ENCODE results near the gene PTPRM. TPM values are rescaled to one million over a fixed set of nuclear protein-coding genes. Genes with fewer than 3 reads are reported as not detected.

The PTPRM gene
- polyA plus RNA-seq, 1 of the 3 experiments (the other 2 are of a cell fraction), result 16.0 TPM

GRCh38 chr18:7900091-7900490, 333.0 kb downstream of the PTPRM start:
- H3K79me2 ChIP-seq (ENCODE audit: insufficient read depth), result no peaks in the 10 kb centered on the region
- no peak for DNase-seq
- no peaks in the 10 kb centered on the region for H3K9me3 ChIP-seq
- no peak overlapping the region for H3K27ac ChIP-seq (ENCODE audit: low read depth in 2 of 2, low read length in 1 of 2)
- H4K20me1 ChIP-seq (ENCODE audit: insufficient read depth), result no peaks in the 10 kb centered on the region
- TF ChIP-seq IRF3 (IDR thresholded peaks at IDR 0.05; ENCODE audit: low read depth, low read length) (no peak), POLR2AphosphoS5 (IDR thresholded peaks at IDR 0.05; ENCODE audit: low read depth, low read length) (no peak), FOSL2 (IDR thresholded peaks at IDR 0.05; ENCODE audit: borderline replicate concordance, low read depth) (no peak), SIN3A (IDR thresholded peaks at IDR 0.05; ENCODE audit: borderline replicate concordance, low read depth, low read length) (no peak), NFIC (IDR thresholded peaks at IDR 0.05; ENCODE audit: borderline replicate concordance) (no peak), RCOR1 (IDR thresholded peaks at IDR 0.05; ENCODE audit: low read length) (no peak), MAX (IDR thresholded peaks at IDR 0.05; ENCODE audit: low read depth) (no peak), ELF1 (IDR thresholded peaks at IDR 0.05) (no peak), SMC3 (IDR thresholded peaks at IDR 0.05; ENCODE audit: low read depth, low read length) (no peak), USF1 (IDR thresholded peaks at IDR 0.05; ENCODE audit: borderline replicate concordance, low read depth) (no peak), FOXJ3 (CRISPR knock-in tag; IDR thresholded peaks at IDR 0.05) (no peak), MXI1 (IDR thresholded peaks at IDR 0.05; ENCODE audit: low read depth, low read length) (no peak)
- no peaks in the 10 kb centered on the region for H3K27me3 ChIP-seq (ENCODE audit: insufficient read depth)
- no peaks in the 10 kb centered on the region for H3K9me2 ChIP-seq
- H3K36me3 ChIP-seq (replicated peaks in 1 of 2; ENCODE audit: control insufficient read depth in 1 of 2, insufficient read depth in 2 of 2, low read length in 1 of 2), result no peaks in the 10 kb centered on the region
- ChIA-PET POLR2A (no interaction called here), CTCF (no interaction called here)
- no peak overlapping the region for H3K4me3 ChIP-seq (ENCODE audit: low read depth in 2 of 2, low read length in 1 of 2)
- no peak overlapping the region for H3K4me2 ChIP-seq
- no peak overlapping the region for H2AFZ ChIP-seq (ENCODE audit: low read depth)
- WGBS (ENCODE audit: low lambda C conversion rate), result 57% methylated on average over 5 of the region's 5 CpGs
- no peaks in the 10 kb centered on the region for H3F3A ChIP-seq (replicated peaks; ENCODE audit: insufficient read depth)
- no peak overlapping the region for H3K9ac ChIP-seq
- no peaks in the 10 kb centered on the region for H3K4me1 ChIP-seq (ENCODE audit: control insufficient read depth in 1 of 2, insufficient read depth in 2 of 2, low read depth in 1 of 2, low read length in 1 of 2)

- H3K4me2 ChIP-seq, result no peak overlapping the region
- no peaks in the 10 kb centered on the region for H3K36me3 ChIP-seq (replicated peaks in 1 of 2; ENCODE audit: control insufficient read depth in 1 of 2, insufficient read depth in 2 of 2, low read length in 1 of 2)
- H3K9me3 ChIP-seq, result no peaks in the 10 kb centered on the region
- no peaks in the 10 kb centered on the region for H3K79me2 ChIP-seq (ENCODE audit: insufficient read depth)
- no peak overlapping the region for H3K4me3 ChIP-seq (ENCODE audit: low read depth in 2 of 2, low read length in 1 of 2)
- no peaks in the 10 kb centered on the region for H3K27me3 ChIP-seq (ENCODE audit: insufficient read depth)
- TF ChIP-seq USF2 (IDR thresholded peaks at IDR 0.05; ENCODE audit: borderline replicate concordance, low read depth, low read length) (no peak), REST (IDR thresholded peaks at IDR 0.05; ENCODE audit: low read depth, low read length) (no peak)
- H3F3A ChIP-seq (replicated peaks; ENCODE audit: insufficient read depth), result no peaks in the 10 kb centered on the region
- ChIA-PET POLR2A (no interaction called here), CTCF (no interaction called here)
- H3K4me1 ChIP-seq (ENCODE audit: control insufficient read depth in 1 of 2, insufficient read depth in 2 of 2, low read depth in 1 of 2, low read length in 1 of 2), result no peaks in the 10 kb centered on the region
- WGBS (ENCODE audit: low lambda C conversion rate), result 29% methylated on average over 1 of the region's 1 CpG
- H3K9ac ChIP-seq, result no peak overlapping the region
- H3K9me2 ChIP-seq, result no peaks in the 10 kb centered on the region
- no peak for DNase-seq
- no peak overlapping the region for H2AFZ ChIP-seq (ENCODE audit: low read depth)
- H3K27ac ChIP-seq (ENCODE audit: low read depth in 2 of 2, low read length in 1 of 2), result no peak overlapping the region
- no peaks in the 10 kb centered on the region for H4K20me1 ChIP-seq (ENCODE audit: insufficient read depth)
These were observed 334.5 kb downstream of the PTPRM start for GRCh38 chr18:7901657-7902056.
